IPS-NIHi7 (cell line): ENCODE results near the gene STK32B.
A peak's percentile ranks its signal among the peaks of the same experiment; 100 is the strongest.
"Not testable (repeated sequence)": the region's sequence is repeated elsewhere in the genome, so short reads cannot be mapped to it uniquely, and the experiment has no call there.

Experiments
- DNase-seq: peaks from one replicate; pipeline ENCODE4 v3.0.0; 2012; ENCODE audit warnings: mixed read lengths; ENCODE audit errors: extremely low spot score

Gene STK32B

DNA sequence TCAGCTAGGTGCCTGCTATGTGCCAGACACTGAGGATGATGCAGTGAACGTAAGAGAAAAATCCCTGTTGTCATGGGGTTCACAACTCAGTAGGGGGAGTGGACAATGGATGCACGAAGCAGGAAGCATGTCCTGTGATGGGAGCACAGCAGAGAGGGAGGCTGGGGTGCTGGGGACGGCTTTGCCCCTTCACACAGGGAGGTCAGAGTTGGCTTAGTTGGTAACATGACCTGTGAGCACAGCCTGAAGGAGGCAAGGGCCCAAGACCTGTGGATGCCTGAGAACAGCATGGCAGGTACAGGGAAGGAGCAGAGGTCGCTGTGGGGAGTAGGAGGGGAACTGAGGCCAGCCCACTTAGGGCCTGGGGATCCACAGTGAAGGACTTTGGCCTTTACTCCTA lies 109.4 kb downstream of the STK32B start:
- DNase-seq, result no peak

DNA sequence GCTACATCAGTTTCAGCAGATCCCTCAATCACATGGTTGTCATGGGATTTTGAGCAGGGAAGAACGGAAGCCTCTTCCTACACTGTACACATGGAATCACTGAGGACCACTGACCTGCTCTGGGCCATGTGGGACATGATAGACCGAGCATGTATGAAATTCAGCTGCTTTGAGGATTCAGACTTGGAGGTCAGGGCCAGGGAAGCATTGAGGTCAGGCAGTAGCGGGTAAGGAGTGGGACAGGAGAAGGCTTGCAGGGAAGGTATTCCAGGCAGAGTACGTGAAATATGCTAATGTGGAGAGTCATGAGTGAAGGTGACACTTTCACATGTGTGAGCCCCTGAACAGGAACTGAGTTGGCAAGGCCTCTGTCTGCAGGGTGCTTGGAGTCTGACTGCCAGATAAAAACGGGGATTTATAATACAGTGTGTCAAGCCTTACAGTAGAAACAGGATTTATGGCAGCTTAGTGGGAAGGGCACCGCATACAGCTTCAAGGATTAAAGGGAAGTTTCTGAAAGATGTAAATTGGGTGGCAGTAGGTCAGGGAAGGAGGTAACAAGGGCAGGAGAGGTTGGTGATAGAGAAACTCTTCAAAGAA lies 111.7 kb downstream of the STK32B start:
- DNase-seq, result no peak

DNA sequence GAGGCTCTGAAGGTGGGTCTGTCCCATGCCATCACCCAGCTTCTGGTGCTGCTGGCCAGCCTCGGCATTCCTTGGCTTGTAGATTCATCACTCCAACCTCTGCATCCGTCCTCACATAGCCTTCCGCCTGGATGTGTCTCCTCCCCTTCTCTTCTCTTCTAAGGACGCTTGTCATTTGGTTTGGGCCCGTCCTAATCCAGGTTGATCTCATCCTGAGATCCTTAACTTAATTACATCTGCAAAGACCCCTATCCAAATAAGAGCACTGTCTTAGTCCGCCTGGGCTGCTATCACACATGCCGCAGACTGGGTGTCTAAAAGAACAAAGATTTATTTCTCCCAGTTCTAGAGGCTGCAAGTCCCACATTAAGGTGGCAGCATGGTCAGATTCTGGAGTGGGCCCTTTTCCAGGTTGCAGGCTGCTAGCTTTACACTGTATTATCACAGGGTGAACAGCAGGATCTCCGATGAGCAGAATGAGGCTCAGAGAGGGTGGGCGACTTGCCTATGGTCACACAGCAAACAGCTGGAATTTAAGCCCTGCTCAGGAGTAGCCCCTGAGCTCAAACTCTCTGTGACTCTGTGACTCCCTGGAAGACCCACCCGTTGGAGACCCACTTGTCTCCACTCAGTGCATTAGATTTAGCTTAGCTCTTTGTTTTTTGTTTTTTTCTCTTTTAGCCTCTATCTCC lies 113.1 kb downstream of the STK32B start:
- DNase-seq, result no peak

DNA sequence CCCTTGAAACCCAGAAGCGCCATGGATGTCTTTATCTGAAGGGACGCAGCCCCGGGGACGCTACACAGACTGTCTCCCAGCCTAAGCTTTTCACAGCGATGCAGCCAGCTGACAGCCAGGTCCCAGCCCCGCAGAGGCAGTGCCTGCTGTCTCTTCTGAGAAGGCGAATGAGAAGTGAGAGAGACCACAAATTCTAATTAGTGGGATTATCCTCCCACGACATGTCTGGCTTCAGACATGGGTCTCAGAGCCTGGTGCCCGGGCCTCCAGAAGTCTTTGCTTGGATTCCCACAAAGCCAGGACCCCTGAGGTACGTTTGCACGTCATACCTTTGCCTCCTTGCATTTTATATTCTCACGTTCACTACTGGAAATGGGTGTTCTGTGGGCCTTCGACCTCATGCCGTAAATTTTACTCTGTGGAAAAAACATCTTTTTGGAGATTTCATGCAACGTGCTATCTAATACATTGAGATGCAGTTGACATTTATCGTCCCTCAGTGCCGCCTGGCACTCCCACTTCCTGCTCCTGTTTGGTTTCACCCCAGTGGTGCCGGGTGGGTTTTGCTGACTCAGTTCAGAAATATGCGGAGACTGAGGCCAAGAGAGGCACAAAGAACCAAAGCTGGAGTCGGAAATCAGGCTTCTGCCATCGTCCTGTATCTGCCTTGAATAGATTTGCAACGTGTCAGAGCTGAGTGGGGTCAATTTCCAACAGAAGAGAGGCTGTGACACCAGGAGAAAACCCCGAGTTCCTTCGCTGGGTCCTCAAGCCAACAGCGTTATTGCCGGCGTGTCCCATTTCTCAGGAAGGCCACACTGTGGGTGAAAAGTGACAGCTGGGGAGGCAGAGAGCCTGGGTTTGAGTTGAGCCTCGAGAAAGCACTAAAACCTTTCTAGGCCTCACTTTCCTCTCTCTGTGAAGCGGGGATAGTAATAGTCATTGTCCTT lies 114.4 kb downstream of the STK32B start:
- DNase-seq, result peak; percentile 59

DNA sequence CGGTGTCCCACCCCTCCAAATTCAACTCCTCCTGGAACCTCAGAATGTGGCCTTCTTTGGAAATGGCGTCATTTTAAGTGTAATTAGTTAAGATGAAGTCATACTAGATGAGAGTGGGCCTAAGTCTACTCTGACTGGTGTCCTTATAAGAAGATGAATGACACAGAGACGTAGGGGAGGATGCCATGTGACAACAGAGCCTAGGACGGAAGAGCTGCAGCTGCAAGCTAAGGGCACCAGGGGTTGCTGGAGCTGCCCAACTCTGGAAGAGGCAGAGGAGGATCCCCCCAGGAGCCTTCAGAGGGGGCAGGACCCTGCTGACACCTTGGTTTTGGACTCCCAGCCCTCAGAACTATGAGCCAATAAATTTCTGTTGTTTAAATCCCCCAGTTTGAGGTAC lies 115.1 kb downstream of the STK32B start:
- DNase-seq, result peak; percentile 19

DNA sequence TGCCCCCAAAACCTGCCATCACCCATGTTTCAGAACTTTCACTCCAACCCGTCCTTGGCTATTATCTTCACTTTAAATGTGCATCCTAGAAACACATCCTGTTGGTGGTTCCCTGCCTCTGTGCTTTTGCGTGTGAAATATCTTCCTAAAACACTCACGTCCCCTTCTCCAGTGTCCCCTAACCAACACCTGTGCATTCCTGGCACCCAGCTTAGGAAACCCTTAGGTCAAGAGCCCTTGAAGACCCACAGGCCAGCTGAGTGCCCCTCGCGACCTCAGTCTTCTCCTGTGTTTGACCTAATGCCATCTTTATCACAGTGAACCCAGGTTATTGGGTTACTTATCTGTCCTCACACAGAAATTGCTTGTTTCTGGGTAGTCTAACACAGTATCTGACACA lies 117.6 kb downstream of the STK32B start:
- DNase-seq, result peak; percentile 3

DNA sequence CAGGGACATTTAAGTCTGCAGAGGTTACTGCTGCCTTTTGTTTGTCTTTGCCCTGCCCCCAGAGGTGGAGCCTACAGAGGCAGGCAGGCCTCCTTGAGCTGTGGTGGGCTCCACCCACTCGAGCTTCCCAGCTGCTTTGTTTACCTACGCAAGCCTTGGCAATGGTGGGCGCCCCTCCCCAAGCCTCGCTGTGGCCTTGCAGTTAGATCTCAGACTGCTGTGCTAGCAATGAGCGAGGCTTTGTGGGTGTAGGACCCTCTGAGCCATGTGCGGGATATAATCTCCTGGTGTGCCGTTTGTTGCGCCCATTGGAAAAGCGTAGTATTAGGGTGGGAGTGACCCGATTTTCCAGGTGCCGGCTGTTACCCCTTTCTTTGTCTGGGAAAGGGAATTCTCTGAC lies 124.6 kb downstream of the STK32B start:
- not testable (repeated sequence) for DNase-seq

DNA sequence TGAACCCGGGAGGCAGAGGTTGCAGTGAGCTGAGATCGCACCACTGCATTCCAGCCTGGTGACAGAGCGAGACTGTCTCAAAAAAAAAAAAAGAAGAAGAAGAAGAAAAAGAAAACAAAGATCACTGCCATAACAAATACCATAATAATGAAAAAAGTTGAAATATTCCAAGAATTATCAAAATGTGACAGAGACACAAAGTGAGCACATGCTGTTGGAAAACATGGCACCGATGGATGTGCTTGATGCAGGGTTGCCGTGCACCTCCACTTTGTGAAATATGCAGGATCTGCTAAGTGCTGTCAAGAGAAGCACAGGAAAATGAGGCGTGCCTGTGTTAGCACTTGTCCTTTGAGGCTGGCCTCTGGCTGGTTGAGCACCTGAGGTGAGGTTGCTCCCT lies 133.3 kb downstream of the STK32B start:
- no peak for DNase-seq

DNA sequence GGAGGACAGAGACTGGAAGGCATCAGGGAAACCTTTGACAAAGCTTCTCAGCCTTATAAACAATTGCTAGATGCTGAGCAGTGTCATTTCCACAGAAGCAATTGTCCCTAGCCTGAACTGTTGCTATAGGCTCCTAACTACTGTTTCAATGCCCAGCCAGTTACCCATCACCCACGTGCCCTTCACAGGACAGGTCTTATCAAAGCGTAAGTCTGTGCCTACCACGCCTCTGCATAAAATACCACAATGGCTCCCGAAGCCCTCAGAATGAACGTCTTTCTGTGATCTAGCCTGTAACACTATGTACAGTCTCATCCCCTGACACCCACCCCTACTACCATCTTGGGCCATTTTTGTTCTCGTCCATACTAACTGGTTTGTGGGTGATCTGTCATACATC lies 134.3 kb downstream of the STK32B start:
- no peak for DNase-seq

DNA sequence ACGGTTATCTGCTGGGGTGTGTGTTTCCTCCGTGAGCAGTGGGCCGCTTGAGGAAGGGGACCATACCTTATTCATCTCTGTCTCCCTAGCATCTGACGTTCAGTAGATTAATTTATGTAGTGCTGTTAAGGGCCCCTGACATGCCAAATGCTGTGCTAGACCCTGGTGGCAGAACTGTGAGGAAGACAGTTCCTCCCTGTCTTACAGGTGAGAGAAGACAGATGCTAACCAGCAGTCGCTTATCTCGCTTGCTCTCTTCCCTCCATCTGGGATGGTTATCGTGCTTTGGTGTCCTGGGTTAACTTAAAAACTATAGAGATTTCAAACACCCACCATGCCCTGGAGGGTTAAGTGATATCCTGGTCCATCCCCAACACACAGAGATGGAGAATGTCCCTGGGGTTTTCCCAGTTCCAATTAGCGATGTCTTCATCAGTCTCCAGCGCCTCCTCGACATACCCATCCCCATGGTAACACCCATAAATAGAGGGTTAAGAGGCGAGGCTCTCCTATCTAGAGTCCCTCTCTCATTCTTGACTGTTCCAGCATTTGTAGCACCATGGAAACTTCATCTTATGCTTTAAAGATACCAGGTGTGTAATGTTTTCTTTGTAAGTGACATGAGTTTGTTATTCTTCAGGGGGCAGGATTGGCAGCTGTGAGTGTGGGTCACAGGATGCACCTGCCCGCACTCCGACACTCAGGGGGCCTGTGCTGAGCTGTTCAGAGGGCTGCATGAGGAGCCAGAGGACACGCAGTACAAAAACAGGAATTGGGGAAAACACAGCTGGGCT lies 135.2 kb downstream of the STK32B start:
- DNase-seq, result no peak

DNA sequence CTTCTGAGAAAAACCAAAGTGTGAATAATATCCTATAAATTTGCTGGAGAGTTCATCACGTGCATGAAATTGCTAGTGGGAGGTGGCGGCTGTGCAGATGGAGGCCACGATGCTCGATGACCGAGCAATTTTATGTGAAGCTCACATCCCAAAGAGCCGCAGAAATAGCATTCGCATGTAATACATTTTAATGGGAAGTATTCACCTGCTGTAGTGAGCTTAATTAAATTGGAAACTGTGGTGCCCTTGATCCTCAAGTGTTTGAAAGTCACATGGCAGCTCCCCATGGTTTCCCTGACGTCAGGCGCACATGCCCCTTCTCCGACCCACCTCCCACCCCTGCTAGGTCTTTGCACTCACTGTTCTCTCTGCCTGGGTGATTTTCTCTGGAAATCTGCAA lies 136.8 kb downstream of the STK32B start:
- DNase-seq, result no peak

DNA sequence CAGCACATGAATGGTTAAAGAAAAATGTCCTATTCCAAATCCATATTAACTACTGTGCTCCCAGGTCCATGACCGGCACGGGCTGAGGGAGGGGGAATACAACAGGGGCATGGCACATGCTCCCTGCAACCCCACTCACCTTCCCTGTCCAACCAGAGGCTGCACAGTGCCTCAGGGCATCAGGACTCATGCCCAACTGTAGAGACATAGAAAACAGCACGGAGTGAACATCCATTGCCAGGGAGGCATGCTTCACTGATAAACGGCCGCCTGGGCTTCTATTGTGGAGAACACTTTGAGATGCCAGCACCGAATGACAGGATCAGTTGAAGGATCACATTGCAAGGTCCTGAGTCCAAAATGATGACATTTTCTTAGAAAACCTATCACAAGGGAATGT lies 140.6 kb downstream of the STK32B start:
- DNase-seq, result no peak

DNA sequence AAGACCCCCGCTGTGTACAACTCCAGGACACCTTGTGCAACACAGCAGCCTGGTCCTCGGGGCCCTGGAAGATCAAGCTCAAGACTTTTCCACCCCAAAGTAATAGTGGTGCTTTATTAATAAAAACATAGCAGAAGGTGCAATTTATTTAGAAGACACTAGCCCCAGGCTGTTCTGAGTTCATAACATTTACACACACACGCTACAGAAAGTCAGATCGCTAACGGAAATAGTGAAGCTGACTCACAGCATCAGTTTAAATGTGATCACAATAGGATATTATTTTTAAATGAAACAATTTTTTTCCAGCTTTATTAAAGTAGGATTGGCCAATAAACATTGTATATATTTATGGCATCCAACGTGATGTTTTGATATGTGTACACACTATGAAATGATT lies 141.0 kb downstream of the STK32B start:
- no peak for DNase-seq

DNA sequence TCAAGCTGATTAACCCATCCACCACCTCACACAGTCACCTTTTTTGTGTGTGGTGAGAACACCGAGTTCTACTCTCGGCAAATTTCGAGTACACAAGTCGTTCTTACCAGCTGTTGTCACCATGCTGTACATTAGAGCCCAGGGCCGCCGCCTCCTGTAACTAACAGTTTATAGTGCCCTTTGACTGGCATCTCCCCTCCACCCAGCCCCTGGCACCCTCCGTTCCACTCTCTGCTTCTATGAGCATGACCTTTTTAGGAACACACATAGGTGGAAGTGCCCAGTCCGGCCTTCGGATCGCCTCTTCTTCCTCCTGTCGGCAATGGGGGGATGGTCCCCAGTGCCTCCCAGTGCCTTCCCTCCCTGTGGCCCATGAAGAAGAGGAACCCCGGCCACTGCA lies 141.4 kb downstream of the STK32B start:
- DNase-seq, result no peak

DNA sequence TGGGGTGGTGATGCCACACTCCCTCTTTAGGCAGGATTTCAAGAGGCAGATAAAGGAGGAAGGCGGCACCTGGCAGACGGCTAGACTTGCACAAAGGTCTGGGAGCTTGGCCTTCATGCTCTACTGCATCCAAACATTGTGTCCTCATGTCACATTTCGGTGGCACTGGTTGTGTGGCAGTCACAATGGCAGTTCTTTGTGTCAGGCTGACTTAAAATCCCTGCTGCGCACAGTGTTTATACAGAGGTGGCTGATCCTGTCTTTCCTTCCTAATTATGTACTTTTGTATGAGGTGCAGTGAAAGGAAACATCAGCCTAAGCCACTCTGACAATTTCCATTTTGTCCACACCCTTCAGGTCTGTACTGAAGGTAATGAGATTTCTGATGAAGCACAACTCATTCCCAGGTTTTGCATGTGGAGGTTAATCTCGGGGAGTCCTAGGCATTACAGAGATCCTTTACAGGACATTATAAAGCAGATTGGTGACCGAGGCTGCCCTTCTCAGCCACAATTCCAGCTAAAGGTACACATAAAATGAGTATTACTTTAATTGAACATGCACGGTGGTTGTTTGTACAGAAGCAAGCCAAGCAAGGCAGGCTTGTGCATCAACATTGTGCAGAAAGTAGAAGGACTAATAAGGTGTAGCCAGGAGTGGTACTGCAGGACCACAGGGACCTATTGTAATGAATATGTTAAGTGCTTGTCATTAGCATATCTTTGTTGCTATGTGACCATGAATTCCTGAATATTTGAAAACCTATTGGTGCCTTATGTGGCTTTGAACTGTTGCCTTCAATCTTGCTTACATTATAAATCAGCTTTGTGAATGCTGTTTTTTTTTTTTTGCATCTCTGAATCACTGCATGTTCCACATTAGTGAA lies 147.6 kb downstream of the STK32B start:
- DNase-seq, result no peak

DNA sequence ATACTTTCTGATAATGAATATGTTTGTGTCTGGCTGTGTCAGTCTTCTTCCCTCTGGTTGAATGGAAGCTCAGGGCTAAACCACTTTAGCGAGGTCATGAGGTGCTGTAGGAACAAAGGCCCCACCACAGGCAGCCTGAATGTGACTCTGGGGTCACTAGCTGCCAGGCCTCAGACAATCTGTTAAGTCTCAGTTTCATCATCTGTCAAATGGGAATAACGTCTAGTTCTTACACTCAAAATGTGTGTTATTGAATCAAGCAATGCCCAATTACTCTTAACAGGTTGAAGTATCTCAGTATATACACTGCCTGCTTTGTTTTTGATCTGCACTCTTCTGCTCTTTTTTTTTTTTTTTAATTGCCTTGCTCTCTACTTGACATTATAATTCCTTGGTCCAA lies 148.6 kb downstream of the STK32B start:
- no peak for DNase-seq

DNA sequence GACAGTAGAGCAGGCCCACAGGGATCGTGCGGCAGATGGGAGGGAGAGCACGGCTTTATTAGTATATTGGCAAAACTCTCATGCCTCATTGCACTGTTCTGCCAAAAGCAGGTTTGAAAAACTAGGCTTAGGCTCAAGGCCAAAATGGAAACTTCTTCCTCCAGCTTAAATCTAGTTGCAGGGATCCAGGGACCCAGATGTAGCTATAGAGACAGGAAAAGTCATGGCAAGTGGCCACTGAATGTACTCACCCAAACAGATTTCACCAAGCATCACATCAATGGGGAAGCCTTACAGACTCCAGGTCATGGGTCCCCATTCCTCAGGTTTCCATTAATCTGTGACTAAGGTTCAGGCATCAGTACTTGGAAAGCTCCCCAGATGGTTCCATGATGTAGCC lies 149.2 kb downstream of the STK32B start:
- no peak for DNase-seq

DNA sequence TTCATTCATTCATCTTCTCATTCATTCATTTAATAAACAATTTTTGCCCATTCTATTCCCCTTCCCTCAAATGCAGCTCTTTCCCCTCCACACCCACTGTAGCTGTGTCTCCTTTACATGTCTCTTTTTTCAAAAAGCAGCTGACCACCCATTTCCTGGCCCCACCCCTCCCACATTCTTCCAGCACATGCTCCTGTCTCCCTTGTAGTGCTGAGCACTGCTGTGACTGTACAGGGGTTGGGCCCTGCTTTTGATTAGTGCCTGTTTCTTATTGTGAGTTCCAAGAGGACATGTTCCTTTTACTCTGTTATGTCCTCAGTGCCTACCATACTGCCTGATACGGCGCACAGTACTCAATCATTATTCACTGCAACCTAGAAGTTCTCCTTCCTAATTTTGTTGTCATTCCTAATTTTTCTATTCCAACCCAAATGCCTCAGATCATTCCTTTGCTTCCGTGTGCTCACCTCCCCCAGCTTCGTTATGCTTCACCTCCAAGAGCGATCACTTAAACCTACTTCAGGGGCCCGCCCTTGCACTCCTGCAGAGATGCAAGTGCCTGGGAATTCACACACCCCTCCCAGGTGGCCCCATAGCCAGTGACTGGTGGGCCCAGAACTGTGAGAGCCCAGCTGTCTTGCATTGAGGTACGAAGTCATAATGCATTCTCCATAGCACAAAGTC lies 152.2 kb downstream of the STK32B start:
- no peak for DNase-seq

DNA sequence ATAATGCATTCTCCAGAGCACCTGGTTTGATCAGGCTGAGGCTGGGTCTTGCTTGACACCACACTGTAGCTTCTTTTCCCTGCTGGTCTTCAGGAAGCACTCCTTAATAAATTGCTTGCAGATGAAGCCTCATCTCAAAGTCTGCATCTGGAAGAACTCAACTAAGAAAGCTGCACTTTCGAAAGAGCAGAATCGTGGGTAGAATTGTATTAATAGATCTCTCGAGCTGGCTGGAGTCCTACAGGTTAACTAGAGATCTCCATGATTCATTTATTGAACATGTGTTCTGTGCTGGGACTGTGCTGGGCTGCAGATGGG lies 152.7 kb downstream of the STK32B start:
- DNase-seq, result no peak

DNA sequence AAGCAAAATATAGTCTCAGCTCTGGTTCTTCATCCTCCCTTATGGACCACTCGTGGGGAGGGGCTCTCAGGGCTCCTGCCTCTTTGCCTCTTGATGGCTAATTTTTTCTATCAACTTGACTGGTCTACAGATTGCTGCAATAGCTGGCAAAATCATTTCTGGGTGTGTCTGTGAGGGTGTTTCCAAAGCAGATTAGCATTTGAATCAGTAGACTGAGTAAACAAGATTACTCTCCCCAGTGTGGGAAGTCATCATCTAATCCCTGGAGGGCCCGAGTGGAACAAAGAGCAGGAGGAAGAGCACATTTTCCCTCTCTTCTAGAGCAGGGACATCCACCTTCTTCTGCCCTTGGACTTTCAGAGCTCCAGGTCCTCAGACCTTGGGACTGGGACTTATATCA lies 153.5 kb downstream of the STK32B start:
- no peak for DNase-seq
